H54 (cell line): Measurements from ENCODE around the gene DLG4.
"Not testable (repeated sequence)": the region's sequence is repeated elsewhere in the genome, so short reads cannot be mapped to it uniquely, and the experiment has no call there.

ENCODE experiments used
- DNase-seq: peaks from one replicate; pipeline ENCODE4 v3.0.0; 2011; ENCODE audit warnings: low spot score, mixed read lengths; ENCODE audit not compliant: insufficient read length
- FAIRE-seq: peaks from 3 replicates; lab custom pipeline; 2011; peaks lifted over from hg19 to GRCh38; lab: Jason Lieb, UNC
- POLR2A ChIP-seq: IDR thresholded peaks from 2 replicates; pipeline ENCODE4 v1.6.1; 2011; ENCODE audit warnings: low read depth, mild to moderate bottlenecking, low read length

The DLG4 gene

GRCh38 chr17:7167832-7168231 lies 51.8 kb downstream of the DLG4 start:
- FAIRE-seq, result no peak
- TF ChIP-seq POLR2A, result no peak
- no peak for DNase-seq

GRCh38 chr17:7166873-7167272 lies 52.8 kb downstream of the DLG4 start:
- DNase-seq (no peak), FAIRE-seq (no peak)
- no peak for TF ChIP-seq POLR2A

- FAIRE-seq, DNase-seq: not testable (repeated sequence)
Observed at GRCh38 chr17:7159571-7159970, 60.1 kb downstream of the DLG4 start.

GRCh38 chr17:7158424-7158823 lies 61.2 kb downstream of the DLG4 start:
- FAIRE-seq, DNase-seq: not testable (repeated sequence)

GRCh38 chr17:7156342-7156940 lies 63.2 kb downstream of the DLG4 start:
- DNase-seq, result no peak
- no peak for TF ChIP-seq POLR2A
- no peak for FAIRE-seq

- no peak for TF ChIP-seq POLR2A
- DNase-seq, result no peak
- no peak for FAIRE-seq
Observed at GRCh38 chr17:7147772-7148171, 71.9 kb downstream of the DLG4 start.

GRCh38 chr17:7146115-7146514 lies 73.5 kb downstream of the DLG4 start:
- no peak for FAIRE-seq
- DNase-seq, result no peak
- TF ChIP-seq POLR2A, result no peak

- TF ChIP-seq POLR2A, result no peak
- no peak for FAIRE-seq
- DNase-seq, result no peak
Observed at GRCh38 chr17:7144213-7144612, 75.4 kb downstream of the DLG4 start.

- DNase-seq (no peak), FAIRE-seq (no peak)
Observed at GRCh38 chr17:7141824-7142223, 77.8 kb downstream of the DLG4 start.

GRCh38 chr17:7139400-7139799 lies 80.2 kb downstream of the DLG4 start:
- no peak for DNase-seq
- no peak for TF ChIP-seq POLR2A
- FAIRE-seq, result no peak

More at GRCh38 chr17:7141824-7142223, 77.8 kb downstream of the DLG4 start:
- no peak for TF ChIP-seq POLR2A

- TF ChIP-seq POLR2A, result no peak
- no peak for FAIRE-seq
- no peak for DNase-seq
Observed at GRCh38 chr17:7138800-7139381, 80.7 kb downstream of the DLG4 start.

- DNase-seq (no peak), FAIRE-seq (no peak)
- TF ChIP-seq POLR2A, result no peak
Observed at GRCh38 chr17:7137171-7137943, 82.3 kb downstream of the DLG4 start.
